GM21447 (cell line): ENCODE data around the gene SLC10A1.
"Not testable (repeated sequence)": the region's sequence is repeated elsewhere in the genome, so short reads cannot be mapped to it uniquely, and the experiment has no call there.

ENCODE experiments used
- ATAC-seq: cut with Tn5 transposase; IDR thresholded peaks from one replicate; pipeline ENCODE4 v1.9.1; 2021; ENCODE audit not compliant: unreplicated experiment

Gene SLC10A1

DNA sequence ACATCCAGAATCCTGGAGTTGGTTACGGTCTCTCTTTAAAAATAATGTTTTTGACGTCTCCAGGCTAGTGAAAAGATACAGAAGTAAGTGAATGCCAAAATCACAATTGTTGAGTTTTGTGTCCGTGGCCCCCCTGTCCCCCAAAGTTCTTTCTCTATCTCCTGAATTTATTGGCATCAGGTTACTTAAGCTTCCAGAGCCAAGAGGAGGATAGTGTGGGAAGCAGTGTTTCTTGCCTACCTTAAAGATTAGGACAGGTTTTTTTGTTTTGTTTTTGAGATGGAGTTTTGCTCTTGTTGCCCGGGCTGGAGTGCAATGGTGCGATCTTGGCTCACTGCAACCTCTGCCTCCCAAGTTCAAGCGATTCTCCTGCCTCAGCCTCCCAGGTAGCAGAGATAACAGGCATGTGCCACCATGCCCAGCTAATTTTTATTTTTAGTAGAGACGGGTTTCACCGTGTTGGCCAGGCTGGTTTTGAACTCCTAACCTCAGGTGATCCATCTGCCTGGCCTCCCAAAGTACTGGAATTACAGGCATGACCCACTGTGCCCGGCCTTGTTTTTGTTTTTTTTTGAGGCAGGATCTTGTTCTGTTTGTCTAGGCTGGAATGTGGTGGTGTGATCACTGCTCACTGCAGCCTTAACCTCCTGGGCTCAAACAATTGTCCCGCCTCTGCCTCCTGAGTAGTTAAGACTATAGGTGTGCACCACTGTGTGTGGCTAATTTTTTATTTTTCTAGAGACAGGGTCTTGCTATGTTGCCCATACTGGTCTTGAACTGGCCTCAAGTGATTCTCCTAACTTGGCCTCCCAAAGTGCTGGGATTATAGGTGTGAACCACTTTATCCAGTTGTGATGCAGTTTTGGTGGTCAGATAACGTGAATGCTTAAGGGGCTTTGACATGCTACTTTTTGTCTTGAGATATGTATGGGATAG is 24.7 kb downstream of the SLC10A1 start:
- no peak for ATAC-seq

- no peak for ATAC-seq
Measured at GRCh38 chr14:69771136-69771535, 25.9 kb downstream of the SLC10A1 start.

GRCh38 chr14:69770559-69770958 is 26.5 kb downstream of the SLC10A1 start:
- no peak for ATAC-seq

GRCh38 chr14:69769623-69770022 is 27.4 kb downstream of the SLC10A1 start:
- no peak for ATAC-seq

- no peak for ATAC-seq
Measured at GRCh38 chr14:69768873-69769272, 28.2 kb downstream of the SLC10A1 start.

DNA sequence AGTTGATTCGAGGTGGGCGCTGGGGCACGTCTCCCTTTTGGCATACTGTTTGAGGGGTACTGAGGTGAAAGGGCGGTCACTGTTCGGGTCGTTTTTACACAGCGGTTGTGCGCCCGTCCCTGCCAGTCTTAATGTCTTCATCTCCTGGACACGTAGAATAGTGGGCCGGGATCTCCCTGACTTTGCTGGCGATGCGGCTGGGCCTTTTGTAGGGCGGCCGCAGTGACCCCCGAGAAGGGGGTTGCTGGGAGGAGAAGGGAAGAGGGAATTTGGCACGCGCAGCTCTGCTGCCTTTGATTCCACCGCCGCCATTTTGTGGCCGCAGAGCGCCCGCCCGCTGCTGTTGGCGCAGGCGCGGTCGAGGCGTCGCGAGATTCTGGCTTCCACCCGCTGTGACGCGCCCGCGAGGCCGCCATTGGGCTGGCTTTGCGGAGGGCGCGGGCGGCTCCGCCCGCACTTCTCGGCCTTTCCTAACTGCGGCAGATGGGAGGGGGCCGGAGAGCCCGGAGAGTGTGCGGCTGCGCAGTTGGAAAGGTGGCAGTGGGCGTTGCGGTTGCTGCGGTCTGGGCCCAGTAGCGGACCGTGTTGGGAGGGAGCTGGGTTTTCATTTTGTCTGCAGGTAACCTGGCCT is 29.6 kb downstream of the SLC10A1 start:
- peak; percentile 67 for ATAC-seq

DNA sequence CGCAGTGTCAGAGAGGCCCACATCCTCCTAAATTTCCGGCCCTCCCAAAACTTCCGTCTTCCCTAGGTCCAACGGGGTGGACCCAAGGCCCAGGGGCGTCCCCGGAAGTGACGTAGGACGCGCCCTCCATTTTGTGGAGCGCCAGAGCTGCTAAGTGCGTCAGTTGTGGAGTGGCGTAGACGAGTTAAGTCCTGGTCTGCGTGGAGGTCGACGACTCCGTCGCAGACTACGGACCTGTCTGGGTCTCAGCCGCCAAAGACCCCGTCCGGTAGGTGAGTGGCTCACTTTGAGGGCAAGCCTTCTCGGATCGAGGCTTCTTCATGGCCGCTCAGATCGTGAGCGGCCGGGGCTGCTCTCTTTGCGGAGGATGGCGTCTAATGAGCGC is 30.1 kb downstream of the SLC10A1 start, which contains the start of gene SRSF5:
Gene SRSF5, plus strand, starts transcription at position 159 of the 385 bp plus-strand sequence. CDS start 1,015 bp downstream, outside the sequence.
- ATAC-seq = peak; percentile 83

DNA sequence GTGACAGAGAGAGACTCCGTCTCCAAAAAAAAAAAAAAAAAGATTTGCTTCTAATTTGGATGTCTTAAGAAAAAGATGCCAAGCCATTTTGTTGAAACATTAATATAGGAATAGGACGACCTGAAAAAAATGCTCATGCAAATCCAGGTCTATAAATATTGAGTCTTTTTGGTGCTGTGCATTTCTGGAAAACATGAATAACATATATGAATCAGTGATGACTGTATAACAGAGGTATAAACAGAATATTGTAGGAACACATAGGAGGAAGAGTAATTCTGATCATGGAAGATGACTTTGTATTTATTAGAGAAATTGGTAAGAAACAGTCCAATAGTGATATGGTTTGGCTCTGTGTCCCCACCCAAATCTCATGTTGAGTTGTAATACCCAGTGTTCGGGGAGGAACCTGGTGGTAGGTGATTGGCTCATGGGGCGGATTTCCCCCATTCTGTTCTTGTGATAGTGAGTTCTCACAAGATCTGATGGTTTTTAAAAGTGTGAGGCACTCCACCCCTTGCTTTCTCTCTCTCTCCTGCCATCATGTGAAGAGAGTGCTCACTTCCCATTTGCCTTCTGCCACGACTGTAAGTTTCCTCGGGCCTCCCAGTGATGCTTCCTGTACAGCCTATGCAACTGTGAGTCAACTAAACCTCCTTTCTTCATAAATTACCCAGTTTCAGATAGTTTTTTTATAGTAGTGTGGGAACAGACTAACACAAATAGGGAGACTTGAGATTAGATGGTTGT is 33.1 kb downstream of the SLC10A1 start:
- no peak for ATAC-seq

DNA sequence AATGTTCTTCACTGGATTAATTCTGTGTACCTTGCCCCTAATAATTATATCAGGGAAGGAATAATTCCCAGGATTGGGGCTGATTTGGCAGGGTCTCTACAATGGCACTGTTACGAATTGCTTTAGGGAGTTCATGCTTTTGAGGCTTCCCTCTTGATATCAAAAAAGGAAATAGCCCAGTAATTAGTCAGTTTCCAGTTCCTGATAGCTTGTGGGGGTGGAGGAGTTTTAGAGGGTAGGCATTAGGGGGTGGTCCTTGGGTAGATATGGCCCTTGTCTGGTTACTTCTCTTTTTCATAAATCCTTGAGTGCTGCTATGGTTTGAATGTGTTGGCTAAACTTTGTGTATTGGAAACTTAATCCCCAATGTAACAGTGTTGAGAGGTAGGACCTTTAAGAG is 36.2 kb downstream of the SLC10A1 start:
- ATAC-seq = no peak

DNA sequence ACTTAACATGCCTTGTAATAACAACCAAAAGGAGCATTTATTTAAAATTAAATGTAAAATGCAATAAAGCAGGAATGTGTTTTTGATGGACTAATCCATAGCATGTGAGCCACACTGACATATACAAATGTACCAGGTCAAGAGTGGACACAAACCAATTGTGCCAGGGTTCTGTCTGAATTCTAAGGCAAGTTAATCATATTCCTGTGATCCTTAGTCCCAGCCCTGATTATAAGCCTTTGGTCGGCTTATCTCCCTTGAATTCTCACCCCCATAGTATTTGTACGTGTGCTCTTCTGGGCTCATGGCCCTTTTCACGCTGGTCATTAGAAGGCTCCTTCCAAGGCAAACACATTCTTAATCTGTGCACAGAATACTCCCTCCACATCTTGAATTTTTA is 40.7 kb downstream of the SLC10A1 start:
- ATAC-seq = no peak

DNA sequence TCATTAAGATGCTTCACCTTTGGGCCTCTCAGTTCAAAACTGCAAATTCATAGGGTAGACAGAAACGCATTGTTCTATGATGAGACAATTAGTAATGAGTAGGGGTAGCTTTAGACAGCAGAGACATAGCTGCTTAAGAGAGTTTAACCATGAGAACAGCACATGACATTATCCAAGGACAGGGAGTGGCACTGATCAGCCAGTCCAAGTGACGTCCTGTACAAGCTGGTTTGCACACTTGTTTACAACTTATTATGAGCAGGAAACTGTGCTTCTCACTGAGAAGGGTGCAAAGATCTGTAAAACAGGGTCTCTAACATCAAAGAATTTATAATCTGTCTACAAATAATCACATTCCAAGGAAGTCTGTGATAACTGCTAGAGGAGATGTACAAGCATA is 41.3 kb downstream of the SLC10A1 start:
- ATAC-seq = no peak

DNA sequence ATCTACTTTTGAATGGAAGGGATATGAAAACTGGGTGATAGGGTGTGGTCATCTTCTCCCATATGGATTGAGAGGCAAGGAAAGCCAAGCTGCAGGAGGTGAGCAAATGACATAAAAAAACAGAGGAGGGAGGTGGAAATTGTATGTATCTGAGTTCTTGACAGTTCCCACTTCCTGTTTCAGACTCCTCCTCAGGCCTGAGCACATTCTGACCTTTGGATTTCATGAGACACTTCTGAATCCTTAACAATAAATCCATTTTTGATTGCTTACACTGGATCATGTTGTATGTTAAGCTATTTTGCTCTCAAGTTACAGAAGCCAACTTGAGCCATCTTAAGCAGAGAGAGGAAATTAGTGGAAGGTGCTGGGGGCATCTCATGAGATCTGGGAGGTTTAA is 41.7 kb downstream of the SLC10A1 start:
- no peak for ATAC-seq

DNA sequence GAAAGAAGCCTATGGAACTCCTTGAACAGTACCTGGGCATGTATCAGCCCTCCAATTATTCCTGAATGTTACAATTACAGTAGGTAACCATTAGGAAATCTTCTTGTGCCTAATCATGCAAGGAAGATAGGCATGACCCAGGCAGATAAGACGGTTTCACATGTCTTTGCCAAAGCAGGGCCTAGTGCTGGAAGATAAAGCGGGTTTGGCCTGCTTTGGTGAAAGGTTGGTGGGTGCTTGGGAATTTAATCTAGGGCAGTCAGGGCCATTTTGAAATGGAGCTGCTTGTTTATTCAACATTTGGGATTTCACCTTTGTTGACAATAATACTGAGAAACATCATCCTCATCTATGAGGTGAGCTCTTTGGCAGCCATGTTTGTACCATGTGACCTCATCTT is 42.6 kb downstream of the SLC10A1 start:
- no peak for ATAC-seq

- ATAC-seq = no peak
Measured at GRCh38 chr14:69753860-69754259, 43.2 kb downstream of the SLC10A1 start.

DNA sequence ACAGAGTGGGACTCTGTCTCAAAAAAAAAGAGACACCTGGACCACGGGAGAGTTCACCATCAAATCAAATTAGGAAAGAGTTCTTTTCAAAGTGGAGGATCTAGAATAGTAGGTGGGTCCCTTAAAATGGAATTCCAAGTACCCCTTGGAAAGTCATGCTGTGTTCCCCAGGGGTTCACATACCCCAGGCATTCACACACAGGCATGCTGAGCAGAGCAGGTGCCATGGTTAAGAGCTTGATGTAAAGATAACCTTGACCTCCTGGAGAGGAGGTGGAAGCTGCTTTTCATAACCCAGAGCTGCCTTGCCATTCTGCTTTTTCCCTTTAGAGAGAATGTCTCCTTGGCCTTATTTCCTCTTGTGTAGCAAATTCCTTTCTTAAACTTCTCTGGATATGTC is 44.3 kb downstream of the SLC10A1 start:
- no peak for ATAC-seq

GRCh38 chr14:69750495-69750894 is 46.5 kb downstream of the SLC10A1 start:
- no peak for ATAC-seq

GRCh38 chr14:69749956-69750355 is 47.1 kb downstream of the SLC10A1 start:
- no peak for ATAC-seq

DNA sequence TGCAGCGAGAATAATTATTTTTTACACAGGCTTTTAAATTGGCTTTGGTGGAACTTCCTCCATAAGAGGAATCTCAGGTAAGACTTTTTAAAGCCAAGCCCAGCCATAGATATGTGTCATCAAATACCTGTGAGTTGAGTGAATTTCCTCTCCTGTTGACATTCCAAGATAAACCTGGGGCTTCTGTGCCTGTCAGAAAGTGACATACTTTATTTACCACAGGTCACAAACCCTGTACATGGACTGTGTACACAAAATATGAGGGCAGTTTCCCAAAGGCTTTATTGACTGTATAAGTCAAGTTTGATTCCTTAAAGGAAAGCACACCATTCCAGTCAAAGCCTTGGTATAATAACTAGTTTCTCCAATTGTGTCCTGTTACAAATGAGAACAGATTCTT is 56.0 kb downstream of the SLC10A1 start:
- no peak for ATAC-seq

- not testable (repeated sequence) for ATAC-seq
Measured at GRCh38 chr14:69736405-69736804, 60.6 kb downstream of the SLC10A1 start.

DNA sequence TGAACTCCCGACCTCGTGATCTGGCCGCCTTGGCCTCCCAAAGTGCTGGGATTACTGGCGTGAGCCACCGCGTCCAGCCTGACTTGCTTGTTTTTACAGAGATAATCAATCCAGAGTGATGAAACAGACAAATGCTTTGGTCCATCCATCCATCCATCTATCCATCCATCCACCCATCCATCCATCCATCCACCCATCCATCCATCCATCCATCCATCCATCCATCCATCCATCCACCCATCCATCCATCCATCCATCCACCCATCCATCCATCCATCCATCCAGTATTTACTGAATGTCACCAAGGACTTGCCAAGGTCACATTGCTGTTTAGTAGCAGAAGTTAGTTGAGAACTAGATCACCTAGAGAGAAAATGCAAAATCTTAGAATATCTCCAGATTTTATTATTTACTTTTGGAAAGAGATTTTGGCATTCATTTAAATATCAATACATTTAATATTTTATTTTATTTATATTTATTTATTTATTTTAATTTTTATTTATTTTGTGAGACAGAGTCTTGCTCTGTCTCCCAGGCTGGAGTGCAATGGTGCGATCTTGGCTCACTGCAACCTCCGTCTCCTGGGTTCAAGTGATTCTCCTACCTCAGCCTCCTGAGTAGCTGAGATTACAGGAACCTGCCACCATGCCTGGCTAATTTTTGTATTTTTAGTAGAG is 65.0 kb downstream of the SLC10A1 start:
- not testable (repeated sequence) for ATAC-seq

DNA sequence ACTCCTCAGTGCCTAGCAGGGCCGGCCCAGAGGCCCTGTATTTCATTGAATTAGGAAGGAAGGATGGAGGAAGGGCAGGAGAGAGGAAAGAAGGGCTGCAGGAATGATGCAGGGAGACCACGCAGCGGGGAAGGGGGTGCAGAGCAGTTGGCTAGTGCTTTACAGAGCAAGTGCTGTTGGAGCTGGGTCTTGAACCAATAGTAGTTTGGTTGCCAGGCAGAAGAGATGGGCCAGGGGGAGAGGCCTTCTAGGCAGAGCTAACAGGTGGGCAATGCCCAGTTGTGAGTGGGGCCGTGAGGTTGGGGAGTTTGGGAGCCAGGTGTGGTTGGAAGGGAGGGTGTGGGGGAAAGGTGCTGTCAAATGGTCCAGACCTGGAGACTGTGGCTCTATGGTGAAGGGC is 69.2 kb downstream of the SLC10A1 start:
- no peak for ATAC-seq
